ENCODE data around the gene STPG1.

- TF ChIP-seq POLR2AphosphoS5 (IDR thresholded peaks at IDR 0.05; ENCODE audit: low read depth, low read length) (no peak), TAF1 (IDR thresholded peaks at IDR 0.05; ENCODE audit: borderline replicate concordance, insufficient read depth, low read length) (no peak), REST (IDR thresholded peaks at IDR 0.05; ENCODE audit: insufficient read depth in 1 of 2, low read depth in 2 of 2, low read length in 2 of 2) (no peak), SIN3A (IDR thresholded peaks at IDR 0.05; ENCODE audit: borderline replicate concordance, insufficient read depth, low read length) (no peak), FOXP2 (optimal IDR thresholded peaks at IDR 0.05; ENCODE audit: borderline replicate concordance, extremely low read depth, extremely low read length, insufficient read depth) (no peak)
These were observed 70.0 kb downstream of the STPG1 start for GRCh38 chr1:24343412-24344089.
